Measurements from ENCODE around the gene SCNN1B. TPM values are rescaled to one million over a fixed set of nuclear protein-coding genes. Genes with fewer than 3 reads are reported as not detected.

The SCNN1B gene
- total RNA-seq, 1 donor, result not detected

GRCh38 chr16:23401139-23401538 lies 99.0 kb downstream of the SCNN1B start:
- Histone ChIP-seq H3K9me3 (ENCODE audit: low read depth, low read length) (no peaks in the 10 kb centered on the region), H2AFZ (ENCODE audit: low read length) (no peak overlapping the region), H3K4me1 (ENCODE audit: insufficient read depth, low read length) (no peaks in the 10 kb centered on the region), H3K27me3 (ENCODE audit: insufficient read depth, low read length) (no peaks in the 10 kb centered on the region), H3K36me3 (ENCODE audit: insufficient read depth, low read length) (peaks cover 60% of the 10 kb centered on the region), H3K27ac (ENCODE audit: low read depth, low read length) (no peak overlapping the region), H4K20me1 (ENCODE audit: insufficient read depth, low read length) (no peaks in the 10 kb centered on the region), H3K4me3 (ENCODE audit: insufficient read depth, low read length) (no peak overlapping the region), H3K4me2 (ENCODE audit: insufficient read depth, low read length) (no peak overlapping the region), H3K79me2 (ENCODE audit: insufficient read depth, low read length) (no peaks in the 10 kb centered on the region)
- TF ChIP-seq CTCF (IDR thresholded peaks at IDR 0.05; ENCODE audit: extremely low read depth, low read depth, low read length), result no peak
- DNase-seq (ENCODE audit: insufficient read length, low spot score, missing footprints), result no peak

- peaks cover 69% of the 10 kb centered on the region for H3K36me3 ChIP-seq (ENCODE audit: insufficient read depth, low read length)
- no peaks in the 10 kb centered on the region for H3K27me3 ChIP-seq (ENCODE audit: insufficient read depth, low read length)
- no peaks in the 10 kb centered on the region for H3K79me2 ChIP-seq (ENCODE audit: insufficient read depth, low read length)
- no peak for DNase-seq (ENCODE audit: insufficient read length, low spot score, missing footprints)
- no peak overlapping the region for H3K4me2 ChIP-seq (ENCODE audit: insufficient read depth, low read length)
- H3K4me1 ChIP-seq (ENCODE audit: insufficient read depth, low read length), result no peaks in the 10 kb centered on the region
- no peaks in the 10 kb centered on the region for H4K20me1 ChIP-seq (ENCODE audit: insufficient read depth, low read length)
- no peaks in the 10 kb centered on the region for H3K9me3 ChIP-seq (ENCODE audit: low read depth, low read length)
- TF ChIP-seq CTCF (IDR thresholded peaks at IDR 0.05; ENCODE audit: extremely low read depth, low read depth, low read length), result no peak
- no peak overlapping the region for H3K27ac ChIP-seq (ENCODE audit: low read depth, low read length)
- no peak overlapping the region for H3K4me3 ChIP-seq (ENCODE audit: insufficient read depth, low read length)
- H2AFZ ChIP-seq (ENCODE audit: low read length), result no peak overlapping the region
These were observed 100.0 kb downstream of the SCNN1B start for GRCh38 chr16:23402100-23402499.

GRCh38 chr16:23403547-23403946 lies 101.4 kb downstream of the SCNN1B start:
- no peak for DNase-seq (ENCODE audit: insufficient read length, low spot score, missing footprints)
- Histone ChIP-seq H3K36me3 (ENCODE audit: insufficient read depth, low read length) (peaks cover 66% of the 10 kb centered on the region), H3K79me2 (ENCODE audit: insufficient read depth, low read length) (no peaks in the 10 kb centered on the region), H3K27me3 (ENCODE audit: insufficient read depth, low read length) (no peaks in the 10 kb centered on the region), H3K27ac (ENCODE audit: low read depth, low read length) (no peak overlapping the region), H2AFZ (ENCODE audit: low read length) (no peak overlapping the region), H3K4me2 (ENCODE audit: insufficient read depth, low read length) (no peak overlapping the region), H4K20me1 (ENCODE audit: insufficient read depth, low read length) (peaks cover 3% of the 10 kb centered on the region), H3K4me1 (ENCODE audit: insufficient read depth, low read length) (no peaks in the 10 kb centered on the region), H3K9me3 (ENCODE audit: low read depth, low read length) (no peaks in the 10 kb centered on the region), H3K4me3 (ENCODE audit: insufficient read depth, low read length) (no peak overlapping the region)
- no peak for TF ChIP-seq CTCF (IDR thresholded peaks at IDR 0.05; ENCODE audit: extremely low read depth, low read depth, low read length)

- no peak for DNase-seq (ENCODE audit: insufficient read length, low spot score, missing footprints)
- H3K36me3 ChIP-seq (ENCODE audit: insufficient read depth, low read length), result peaks cover 62% of the 10 kb centered on the region
- H2AFZ ChIP-seq (ENCODE audit: low read length), result no peak overlapping the region
- no peaks in the 10 kb centered on the region for H3K9me3 ChIP-seq (ENCODE audit: low read depth, low read length)
- no peak overlapping the region for H3K27ac ChIP-seq (ENCODE audit: low read depth, low read length)
- no peaks in the 10 kb centered on the region for H3K27me3 ChIP-seq (ENCODE audit: insufficient read depth, low read length)
- peaks cover 3% of the 10 kb centered on the region for H4K20me1 ChIP-seq (ENCODE audit: insufficient read depth, low read length)
- TF ChIP-seq CTCF (IDR thresholded peaks at IDR 0.05; ENCODE audit: extremely low read depth, low read depth, low read length), result no peak
- H3K4me1 ChIP-seq (ENCODE audit: insufficient read depth, low read length), result no peaks in the 10 kb centered on the region
- no peaks in the 10 kb centered on the region for H3K79me2 ChIP-seq (ENCODE audit: insufficient read depth, low read length)
- H3K4me3 ChIP-seq (ENCODE audit: insufficient read depth, low read length), result no peak overlapping the region
- H3K4me2 ChIP-seq (ENCODE audit: insufficient read depth, low read length), result no peak overlapping the region
These were observed 103.9 kb downstream of the SCNN1B start for GRCh38 chr16:23406024-23406423.

Data from osteoblast (primary cell).